ENCODE measurements around the gene LOX.

GRCh38 chr5:122067390-122067789, 10.7 kb downstream of the LOX start:
- no peak for TF ChIP-seq CTCF (IDR thresholded peaks at IDR 0.05)
- no peak for TF ChIP-seq POLR2AphosphoS5 (IDR thresholded peaks at IDR 0.05)
